Measurements from ENCODE around the gene ZNHIT2.

ZNHIT2 gene

GRCh38 chr11:65103476-65103875 is 14.0 kb downstream of the ZNHIT2 start:
- Mint-ChIP-seq H3K27me3 (ENCODE audit: low read depth, poor library complexity) (peaks cover 4% of the 10 kb centered on the region), H3K4me1 (peaks cover 17% of the 10 kb centered on the region)

GRCh38 chr11:65102142-65103095 is 15.1 kb downstream of the ZNHIT2 start:
- H3K9me3 Mint-ChIP-seq: no peaks in the 10 kb centered on the region
- no peak for DNase-seq
- H3K27ac Mint-ChIP-seq: no peak overlapping the region
- TF ChIP-seq CTCF (IDR thresholded peaks at IDR 0.05): no peak
- H3K27me3 Mint-ChIP-seq (ENCODE audit: low read depth, poor library complexity): peaks cover 4% of the 10 kb centered on the region
- H3K36me3 Mint-ChIP-seq (ENCODE audit: low read depth): peaks cover 16% of the 10 kb centered on the region
- H3K4me3 Mint-ChIP-seq: no peak overlapping the region
- H3K4me1 Mint-ChIP-seq: peaks cover 17% of the 10 kb centered on the region

More at GRCh38 chr11:65103476-65103875, 14.0 kb downstream of the ZNHIT2 start:
- no peak for DNase-seq
- Mint-ChIP-seq H3K4me3 (no peak overlapping the region), H3K9me3 (no peaks in the 10 kb centered on the region), H3K27ac (no peak overlapping the region), H3K36me3 (ENCODE audit: low read depth) (peaks cover 16% of the 10 kb centered on the region)
- no peak for TF ChIP-seq CTCF (IDR thresholded peaks at IDR 0.05)

GRCh38 chr11:65100674-65101350 is 16.7 kb downstream of the ZNHIT2 start:
- TF ChIP-seq CTCF (IDR thresholded peaks at IDR 0.05): peak; percentile 14
- peaks cover 11% of the 10 kb centered on the region for H3K36me3 Mint-ChIP-seq (ENCODE audit: low read depth)
- no peak for DNase-seq
- H3K9me3 Mint-ChIP-seq: no peaks in the 10 kb centered on the region
- no peak overlapping the region for H3K27ac Mint-ChIP-seq
- peaks cover under 1% of the 10 kb centered on the region for H3K27me3 Mint-ChIP-seq (ENCODE audit: low read depth, poor library complexity)
- peaks cover 12% of the 10 kb centered on the region for H3K4me1 Mint-ChIP-seq
- H3K4me3 Mint-ChIP-seq: no peak overlapping the region

- Mint-ChIP-seq H3K4me3 (peak overlapping the region; percentile 91), H3K27me3 (ENCODE audit: low read depth, poor library complexity) (peaks cover 3% of the 10 kb centered on the region), H3K36me3 (ENCODE audit: low read depth) (peaks cover 6% of the 10 kb centered on the region), H3K4me1 (peaks cover 14% of the 10 kb centered on the region), H3K9me3 (no peaks in the 10 kb centered on the region), H3K27ac (no peak overlapping the region)
- DNase-seq: no peak
- TF ChIP-seq CTCF (IDR thresholded peaks at IDR 0.05): no peak
Observed at GRCh38 chr11:65096926-65097325, 20.6 kb downstream of the ZNHIT2 start.

- Mint-ChIP-seq H3K4me1 (peaks cover 14% of the 10 kb centered on the region), H3K36me3 (ENCODE audit: low read depth) (peaks cover 6% of the 10 kb centered on the region), H3K9me3 (no peaks in the 10 kb centered on the region), H3K27ac (peak within 1 kb of the TSS; percentile 98), H3K4me3 (peak within 1 kb of the TSS; percentile 91), H3K27me3 (ENCODE audit: low read depth, poor library complexity) (peaks cover 3% of the 10 kb centered on the region)
- no peak for TF ChIP-seq CTCF (IDR thresholded peaks at IDR 0.05)
- peak; percentile 85 for DNase-seq
Observed at GRCh38 chr11:65095974-65096806, 21.3 kb downstream of the ZNHIT2 start, which contains the start of gene VPS51. TSS of gene VPS51 (plus strand) at chr11:65096214. CDS start at chr11:65096251, 37 bp downstream.
